Left lobe of liver (tissue), 2 donors: Measurements from ENCODE around the gene PROX2. TPM values are rescaled to one million over a fixed set of nuclear protein-coding genes. Genes with fewer than 3 reads are reported as not detected.

Source experiments
- ATAC-seq: fragments of 200-7000 bp; cut with Tn5 transposase; one replicate; pipeline ENCODE4 v1.9.1; 2020; ENCODE audit warnings: mild to moderate bottlenecking, moderate library complexity
- DNase-seq: peaks from one replicate; pipeline ENCODE4 v3.0.0-alpha.2; 2020; ENCODE audit warnings: low spot score
- total RNA-seq: library from RNA; stranded (reverse); gene quantifications from one replicate; pipeline ENCODE4 v1.2.1, GENCODE V29; 2021
- donor health status: DM: no; HTN: no; CAD: no; lungs with moderate emphysema.
- donor health status: DM: no; HTN: yes; CAD: no.

Gene PROX2
- total RNA-seq, 1 donor from 2014 or later, result not detected

DNA sequence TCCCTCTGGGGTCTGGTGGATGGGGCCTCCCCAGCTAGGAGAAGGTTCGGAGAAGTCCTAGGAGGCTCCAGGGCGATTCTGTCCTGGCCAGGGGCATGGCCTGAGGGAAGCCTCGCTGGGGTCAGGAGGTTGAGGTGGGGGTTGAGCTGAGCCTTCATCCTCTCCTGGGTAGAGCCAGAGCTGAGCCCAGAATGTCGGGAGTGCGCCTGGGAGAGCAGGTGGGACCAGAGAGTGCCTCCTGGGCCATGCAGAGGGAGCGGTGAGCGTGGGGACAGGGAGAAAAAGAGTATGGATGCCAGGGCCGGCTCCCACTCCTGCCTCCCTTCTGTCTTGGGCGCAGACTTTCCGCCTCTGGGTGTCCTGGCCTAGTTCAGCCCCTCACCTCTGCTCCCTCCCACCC, 34.0 kb upstream of the PROX2 start:
- ATAC-seq (no peak), DNase-seq (no peak)

DNA sequence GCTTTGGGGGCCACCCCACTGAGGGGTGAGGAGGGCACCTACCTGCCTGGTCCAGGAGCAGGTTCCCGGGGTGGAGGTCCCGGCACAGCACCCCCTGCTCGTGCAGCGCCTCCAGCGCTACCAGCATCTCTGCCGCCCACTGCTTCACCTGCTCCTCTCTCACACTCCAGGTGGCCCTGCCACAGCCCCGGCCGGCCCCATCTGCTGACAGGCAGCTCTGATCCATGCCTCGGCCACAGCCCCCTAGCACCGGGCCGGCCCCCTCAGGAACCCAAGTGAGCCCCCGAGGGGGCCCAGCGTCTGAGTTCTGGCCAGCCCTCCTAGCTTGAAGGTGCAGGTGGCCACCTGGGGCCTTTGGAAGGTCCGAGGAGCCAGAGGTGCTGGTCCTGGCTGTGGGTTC, 33.6 kb upstream of the PROX2 start:
- DNase-seq (no peak), ATAC-seq (no peak)

DNA sequence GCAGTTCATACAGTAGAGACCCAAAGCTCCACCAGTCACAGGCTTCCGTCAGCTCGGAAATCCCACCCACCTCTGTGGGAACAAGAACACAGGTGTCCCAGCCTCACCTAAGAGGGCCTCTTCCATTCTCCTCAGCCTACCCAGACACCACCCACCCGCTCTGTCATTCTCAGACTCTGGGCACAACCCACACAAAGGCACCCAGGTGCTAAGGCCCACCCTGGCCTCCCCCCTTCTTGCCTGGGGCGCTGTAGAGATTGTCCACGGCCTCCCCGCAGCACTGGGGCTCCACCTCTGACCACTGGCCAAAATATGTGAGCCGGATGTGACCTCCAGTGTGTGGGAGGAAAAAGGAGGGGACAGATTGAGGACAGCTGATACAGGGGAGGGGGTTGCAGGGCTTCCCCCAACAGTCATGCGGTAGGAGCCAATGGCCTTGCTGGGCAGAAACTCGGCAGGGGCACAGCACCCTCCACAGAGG, 33.0 kb upstream of the PROX2 start:
- DNase-seq (no peak), ATAC-seq (no peak)

DNA sequence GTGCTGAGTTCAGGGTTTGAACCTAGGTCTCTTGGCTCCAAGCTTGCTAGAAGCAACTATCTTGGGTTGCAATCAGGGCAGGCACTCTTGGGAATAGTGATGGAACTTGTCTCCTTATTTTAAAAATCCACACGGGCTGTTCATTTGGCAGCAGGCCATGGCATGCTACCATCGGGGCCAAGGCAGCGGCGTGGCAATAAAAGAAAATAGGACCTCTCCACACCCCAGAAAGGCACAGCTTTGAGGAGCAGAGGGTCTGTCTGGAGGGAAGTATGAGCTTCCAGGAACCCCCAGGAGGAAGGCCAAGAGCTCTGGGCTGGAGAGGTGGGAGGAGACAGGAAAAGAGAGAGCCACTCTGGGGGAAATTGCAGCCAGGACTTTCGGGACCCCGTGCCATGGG, 31.8 kb upstream of the PROX2 start:
- ATAC-seq (no peak), DNase-seq (no peak)

DNA sequence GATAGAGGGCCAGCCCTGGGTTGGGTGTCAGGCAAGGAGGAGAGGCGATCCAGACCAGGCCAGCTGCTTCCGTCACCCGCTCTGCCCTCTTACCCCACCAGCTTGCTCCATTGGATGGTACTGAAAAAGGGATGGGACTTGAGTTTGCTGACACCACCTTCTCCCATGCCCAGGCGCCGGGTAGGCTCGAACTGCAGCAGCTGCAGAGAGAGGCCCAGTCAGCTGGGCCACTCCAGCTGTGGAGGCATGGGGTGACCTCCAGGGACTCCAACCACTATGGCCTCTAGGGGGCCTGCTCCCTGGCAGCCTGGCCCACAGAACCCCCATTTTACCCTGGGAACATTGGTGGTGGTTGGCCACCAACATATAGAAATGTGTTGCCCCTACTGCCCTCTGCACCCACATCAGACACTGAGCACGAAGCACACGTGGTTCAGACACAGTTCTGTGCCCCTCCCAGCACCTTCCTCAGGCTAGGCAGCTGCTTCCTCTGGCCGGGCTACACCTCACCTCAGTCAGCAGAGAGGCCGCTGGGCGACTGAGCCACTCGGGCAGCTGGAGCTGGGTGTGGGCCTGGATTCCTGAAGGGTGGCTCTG, 31.1 kb upstream of the PROX2 start:
- no peak for ATAC-seq

DNA sequence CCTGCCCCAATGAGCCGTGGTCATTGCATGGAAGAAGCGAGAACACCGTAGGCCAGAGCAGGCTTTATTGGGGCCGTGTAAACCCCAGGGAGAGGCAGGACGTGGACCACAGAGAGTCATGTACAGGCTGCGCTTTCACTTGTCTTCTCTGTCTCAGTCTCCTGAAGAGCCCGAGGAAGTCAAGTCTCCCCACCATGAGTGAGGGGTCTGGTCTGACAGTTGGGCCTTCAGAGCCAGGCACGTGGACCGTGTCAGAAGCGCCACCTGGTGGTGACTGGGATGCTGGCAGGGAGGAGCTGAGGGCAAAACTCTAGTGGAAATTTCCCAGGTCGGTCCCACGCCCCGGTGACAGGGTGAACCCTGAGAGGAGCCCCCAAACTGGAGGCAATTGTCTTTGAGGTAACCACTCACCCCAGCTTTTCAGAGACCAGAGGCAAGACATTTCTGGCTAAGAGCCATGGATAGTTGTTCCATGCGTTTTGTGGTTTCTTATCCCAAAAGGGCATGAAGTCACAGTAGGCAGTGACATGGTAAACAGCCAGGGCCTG, 29.7 kb upstream of the PROX2 start:
- ATAC-seq, result peak; percentile 80
- peak; percentile 72 for DNase-seq

More for the DNA sequence above, 31.1 kb upstream of the PROX2 start:
- DNase-seq, result no peak

DNA sequence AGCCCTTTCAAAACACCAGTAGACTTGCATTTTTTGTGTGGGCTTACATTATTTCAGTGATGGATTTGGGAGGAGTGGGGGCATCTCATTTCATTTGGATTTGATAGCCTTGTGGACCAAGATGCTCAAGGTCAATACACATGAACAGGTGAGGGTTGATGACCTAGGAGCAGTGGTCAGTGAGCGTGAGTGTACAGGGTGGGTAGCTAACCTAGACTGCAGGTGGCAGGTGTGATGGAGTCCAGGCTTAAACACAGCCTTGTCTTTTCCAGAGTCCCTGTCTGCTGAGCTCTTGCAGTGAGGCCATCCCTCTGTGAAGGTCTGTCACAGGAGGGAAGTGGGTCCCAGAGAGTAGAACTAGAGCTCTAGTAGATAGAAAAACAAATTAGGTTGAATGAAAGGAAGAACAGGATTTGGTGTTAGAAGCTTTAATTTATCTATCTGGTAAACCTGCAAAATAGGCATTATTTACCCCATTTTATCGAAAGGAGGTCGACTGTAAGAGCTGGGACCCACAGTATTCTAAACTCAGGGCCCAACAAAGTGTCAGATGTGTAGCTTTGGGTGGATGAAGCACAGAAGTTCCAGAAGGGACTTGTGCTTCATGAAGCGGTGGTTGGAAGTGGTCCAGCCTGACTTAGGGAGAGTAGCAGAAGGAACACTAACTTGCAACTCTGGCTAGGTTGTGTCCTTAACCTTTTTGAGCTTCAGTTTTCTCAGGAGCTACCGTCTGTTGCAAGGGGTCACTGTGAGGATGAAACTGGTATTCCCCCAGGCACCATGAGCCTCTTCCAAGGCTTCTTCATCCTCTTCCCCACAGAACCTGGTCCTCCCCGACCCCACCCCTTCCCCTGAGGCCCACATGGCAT, 28.9 kb upstream of the PROX2 start:
- DNase-seq, result no peak
- peak; percentile 4 for ATAC-seq

DNA sequence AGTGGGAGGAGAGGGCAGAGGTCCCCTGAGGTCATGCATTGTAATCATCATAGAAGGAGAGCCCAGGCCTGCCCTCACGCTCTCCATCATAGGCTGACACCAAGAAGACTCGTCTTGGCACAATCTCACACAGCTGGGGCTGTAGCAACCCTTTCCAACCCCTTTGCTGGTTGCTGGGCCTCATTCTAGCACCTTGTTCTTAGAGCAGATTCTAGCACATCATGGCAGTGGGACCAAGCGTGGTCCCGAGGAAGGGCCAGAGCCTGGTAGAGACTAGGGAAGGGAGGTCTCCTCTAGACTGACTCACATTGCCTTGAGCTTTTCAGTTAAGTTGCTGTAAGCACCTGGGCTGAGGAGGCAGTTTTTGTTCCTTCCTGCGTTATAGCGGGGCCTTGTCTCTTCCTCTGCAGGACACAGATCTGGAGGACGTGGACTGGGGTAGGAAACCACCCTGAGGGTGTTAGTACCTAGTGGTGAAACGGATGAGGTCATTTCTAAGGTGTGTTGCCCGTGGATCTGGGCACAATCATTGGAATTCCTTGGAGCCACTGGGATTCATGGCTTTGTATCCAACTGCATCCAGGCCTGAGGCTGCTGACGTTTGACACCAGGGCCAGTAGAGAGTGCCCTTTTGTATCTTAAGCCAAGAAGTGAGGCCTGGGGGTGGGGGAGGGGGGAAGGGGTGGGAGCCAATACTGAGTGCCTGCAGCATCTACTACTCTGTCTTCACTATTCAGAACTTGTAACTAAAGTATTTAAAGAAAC, 27.2 kb upstream of the PROX2 start:
- no peak for DNase-seq

DNA sequence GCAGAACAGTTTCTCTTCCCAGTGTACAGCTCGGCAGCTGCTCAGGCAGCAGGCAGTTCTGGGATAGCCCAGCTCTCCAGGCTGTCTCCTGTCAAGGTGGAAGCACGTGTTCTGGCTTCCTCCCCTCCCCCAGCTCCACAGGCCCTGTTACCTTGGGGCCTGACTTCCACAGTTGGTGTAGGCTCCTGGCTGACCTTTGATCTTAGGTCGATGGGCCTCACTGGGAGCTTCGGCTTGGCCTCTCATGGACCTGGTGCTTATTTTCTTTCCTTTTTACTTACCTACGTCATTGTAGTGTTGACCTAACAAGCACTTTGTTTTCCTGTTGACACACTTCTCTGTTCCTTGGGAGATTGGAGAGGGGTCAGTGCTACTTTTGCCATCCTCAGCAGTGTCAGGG, 22.7 kb upstream of the PROX2 start:
- ATAC-seq, result peak; percentile 88
- DNase-seq, result peak; percentile 86

More for the DNA sequence above, 27.2 kb upstream of the PROX2 start:
- ATAC-seq, result no peak

DNA sequence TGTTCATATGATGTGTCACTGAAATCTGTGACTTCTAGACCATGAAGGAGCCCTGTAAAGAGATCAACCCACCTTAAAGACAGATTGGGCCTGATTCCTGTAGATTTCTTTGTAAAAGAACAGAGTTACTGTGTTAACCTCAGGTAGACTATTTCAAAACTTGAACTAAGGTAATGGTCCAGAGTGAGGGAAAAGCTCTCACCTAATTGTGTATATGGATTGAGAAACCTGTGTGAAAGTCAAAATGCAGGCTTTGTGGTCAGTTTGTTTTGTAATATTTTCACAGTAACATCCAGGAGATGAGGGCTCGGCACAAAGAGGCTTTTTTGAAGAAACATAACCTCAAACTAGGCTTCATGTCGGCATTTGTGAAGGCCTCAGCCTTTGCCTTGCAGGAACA, 22.1 kb upstream of the PROX2 start:
- no peak for DNase-seq
- ATAC-seq, result peak; percentile 69

DNA sequence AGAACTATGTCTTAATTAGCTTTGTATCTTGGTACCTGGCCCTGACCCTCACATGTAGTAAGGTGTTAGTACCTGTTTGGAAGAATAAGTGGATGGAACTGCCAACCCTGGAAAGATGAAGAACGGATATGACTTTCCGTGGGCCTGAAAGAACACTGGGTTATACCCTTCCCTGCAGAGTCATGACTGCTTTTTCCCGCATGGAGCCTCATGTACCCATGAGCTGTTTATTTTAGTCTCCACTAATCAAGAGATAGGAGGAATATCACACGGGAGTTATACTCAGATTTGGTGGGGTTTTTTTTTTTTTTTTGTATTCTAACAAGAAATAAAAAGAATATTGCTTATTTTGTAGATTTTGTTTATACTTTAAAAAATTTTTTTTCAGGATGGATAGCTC, 21.7 kb upstream of the PROX2 start:
- ATAC-seq (no peak), DNase-seq (no peak)

DNA sequence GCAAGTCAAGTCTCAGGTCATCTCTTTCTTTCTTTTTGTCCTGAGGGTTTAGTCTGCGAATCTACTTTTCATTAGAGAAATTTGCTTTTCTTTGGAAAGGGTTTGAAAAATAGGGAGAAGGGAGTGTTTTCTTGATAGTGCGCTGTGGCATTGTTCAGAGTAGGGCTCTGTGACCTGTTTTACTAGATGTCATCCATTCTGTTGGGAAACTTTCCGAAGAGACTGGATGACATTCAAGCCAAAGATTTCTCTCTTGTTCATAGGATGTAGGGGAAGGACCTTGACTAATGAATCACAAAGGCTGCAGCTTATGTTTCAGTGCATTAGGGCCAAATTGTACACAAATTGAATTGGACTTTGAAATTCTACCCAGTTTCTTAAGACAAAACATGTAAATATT, 20.5 kb upstream of the PROX2 start:
- DNase-seq (no peak), ATAC-seq (no peak)

DNA sequence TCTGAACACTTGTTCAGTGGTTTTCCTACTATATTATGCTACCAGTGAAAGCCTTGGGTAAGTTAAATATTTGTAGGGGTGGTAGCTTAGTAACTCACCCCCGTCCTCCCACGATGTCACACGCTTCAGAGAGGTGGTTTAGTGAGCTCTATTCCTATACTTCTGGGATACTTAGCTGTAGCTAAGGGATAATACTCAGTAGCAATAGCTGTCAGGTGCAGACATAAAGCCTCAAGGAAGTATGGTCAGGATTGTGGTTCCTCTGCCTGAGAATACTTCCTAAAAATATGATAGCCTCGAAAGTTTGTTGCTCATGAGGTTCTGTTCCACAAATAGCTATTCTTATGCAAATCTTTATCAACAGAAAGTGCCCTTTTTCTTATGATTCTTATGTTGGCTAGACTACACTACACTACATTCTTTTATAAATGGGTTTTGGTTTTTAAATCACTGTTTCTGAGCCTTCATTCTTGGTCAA, 17.7 kb upstream of the PROX2 start:
- DNase-seq (no peak), ATAC-seq (no peak)

DNA sequence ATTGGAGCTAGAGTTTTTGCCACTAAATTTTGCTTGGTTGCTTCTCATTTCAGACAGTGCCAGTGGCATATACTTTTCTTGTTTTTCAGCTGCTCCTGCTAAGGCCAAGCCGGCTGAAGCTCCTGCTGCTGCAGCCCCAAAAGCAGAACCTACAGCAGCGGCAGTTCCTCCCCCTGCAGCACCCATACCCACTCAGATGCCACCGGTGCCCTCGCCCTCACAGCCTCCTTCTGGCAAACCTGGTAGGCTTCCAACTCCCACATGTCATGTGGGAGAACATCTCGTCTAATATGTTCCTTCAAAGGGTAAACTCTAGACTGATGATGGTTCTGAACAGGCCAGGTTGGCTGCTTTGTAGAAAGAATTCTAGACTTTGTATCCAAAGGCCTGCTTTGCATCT, 16.8 kb upstream of the PROX2 start:
- DNase-seq (no peak), ATAC-seq (no peak)

DNA sequence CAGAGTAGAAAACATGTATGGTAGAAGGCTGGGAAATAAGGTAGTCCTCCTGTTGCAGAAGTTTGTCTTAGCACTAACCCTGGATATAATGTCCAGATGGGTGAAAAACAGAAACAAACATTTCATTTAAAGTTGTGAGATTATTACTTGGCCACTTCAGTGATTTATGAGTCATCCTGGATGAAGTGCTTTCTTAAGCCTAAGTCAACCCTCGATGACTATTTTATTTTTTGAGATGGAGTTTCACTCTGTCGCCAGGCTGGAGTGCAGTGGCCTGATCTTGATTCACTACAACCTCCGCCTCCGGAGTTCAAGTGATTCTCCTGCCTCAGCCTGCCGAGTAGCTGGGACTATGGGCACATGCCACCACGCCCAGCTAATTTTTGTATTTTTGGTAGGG, 15.9 kb upstream of the PROX2 start:
- no peak for DNase-seq
- ATAC-seq, result no peak

DNA sequence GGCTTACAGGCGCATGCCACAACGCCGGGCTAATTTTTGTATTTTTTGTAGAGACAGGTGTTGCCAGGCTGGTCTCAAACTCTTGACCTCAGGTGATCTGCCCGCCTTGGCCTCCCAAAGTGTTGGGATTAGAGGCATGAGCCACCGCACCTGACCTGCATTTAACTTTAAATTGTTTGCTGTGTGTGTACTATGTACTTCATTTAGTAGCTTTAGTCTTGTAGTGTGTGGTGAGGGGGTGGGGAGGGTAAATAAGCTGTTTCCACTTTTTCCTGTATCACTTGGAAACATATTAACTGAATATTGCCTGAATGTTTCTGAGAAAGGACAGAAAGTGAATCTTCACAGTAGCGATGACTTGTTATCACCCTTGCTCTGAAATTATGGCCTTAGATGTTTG, 14.3 kb upstream of the PROX2 start:
- peak; percentile 45 for ATAC-seq
- no peak for DNase-seq

DNA sequence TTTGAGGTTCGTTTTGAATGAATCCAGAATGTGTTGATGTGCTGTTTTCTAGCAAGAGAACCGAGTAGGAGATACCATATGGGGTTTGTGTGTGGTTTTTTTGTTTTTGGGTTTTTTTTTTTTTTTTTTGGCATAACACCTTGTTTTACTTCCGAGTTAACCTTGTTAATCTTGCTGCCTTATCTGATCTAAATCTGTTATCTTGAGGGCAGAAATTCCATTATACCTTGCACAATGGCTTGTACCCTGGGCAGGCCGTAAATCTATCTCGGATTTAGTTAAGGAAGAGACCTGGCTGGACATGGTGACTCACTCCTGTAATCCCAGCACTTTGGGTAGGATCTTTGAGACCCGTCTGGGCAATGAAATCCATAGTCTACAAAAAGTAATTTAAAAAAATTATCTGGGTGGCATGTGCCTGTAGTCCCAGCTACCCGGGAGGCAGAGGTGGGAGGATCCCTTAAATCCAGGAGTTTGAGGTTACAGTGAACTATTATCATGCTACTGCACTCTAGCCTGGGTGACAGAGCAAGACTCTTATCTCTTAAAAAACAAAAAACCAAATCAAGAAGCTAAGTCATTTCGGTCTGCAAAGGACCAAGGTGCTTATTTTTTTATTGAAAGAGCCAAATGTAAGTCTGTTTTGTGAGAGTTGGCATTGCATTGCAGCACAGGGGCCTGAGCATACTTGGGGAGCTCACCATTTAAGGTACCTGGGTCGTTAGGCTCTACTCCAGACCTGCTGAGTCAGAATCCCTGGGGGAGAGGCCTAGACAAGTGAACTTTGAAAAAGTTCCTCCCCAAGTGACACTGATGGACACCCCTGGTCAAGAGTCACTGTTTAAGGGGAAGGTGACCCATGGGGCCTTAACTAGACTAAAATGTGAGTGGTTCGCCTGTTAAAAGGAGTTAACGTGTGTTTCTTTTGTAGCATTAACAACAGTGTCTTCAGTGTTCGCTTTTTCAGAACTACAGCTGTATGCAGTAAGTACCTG, 12.5 kb upstream of the PROX2 start:
- DNase-seq (no peak), ATAC-seq (peak; percentile 42)

DNA sequence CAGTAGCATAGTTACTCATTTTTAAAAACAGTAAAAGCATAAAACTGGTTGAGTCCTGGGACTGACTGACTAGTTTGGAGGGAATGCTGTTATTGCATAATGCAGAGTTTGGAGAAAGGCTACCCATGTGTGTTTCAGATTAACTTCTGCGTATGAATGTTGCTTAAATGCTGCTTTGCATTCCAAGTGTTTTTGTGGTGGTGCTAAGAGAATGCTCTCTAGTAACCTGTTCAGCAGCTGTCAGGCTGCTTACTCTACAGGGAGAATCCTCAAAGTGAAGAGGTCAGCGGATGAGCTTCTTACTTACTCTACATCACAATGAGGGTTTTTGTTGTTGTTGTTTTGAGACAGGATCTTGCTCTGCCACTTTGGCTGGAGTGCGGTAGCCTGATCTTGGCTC, 10.1 kb upstream of the PROX2 start:
- ATAC-seq (no peak), DNase-seq (no peak)

DNA sequence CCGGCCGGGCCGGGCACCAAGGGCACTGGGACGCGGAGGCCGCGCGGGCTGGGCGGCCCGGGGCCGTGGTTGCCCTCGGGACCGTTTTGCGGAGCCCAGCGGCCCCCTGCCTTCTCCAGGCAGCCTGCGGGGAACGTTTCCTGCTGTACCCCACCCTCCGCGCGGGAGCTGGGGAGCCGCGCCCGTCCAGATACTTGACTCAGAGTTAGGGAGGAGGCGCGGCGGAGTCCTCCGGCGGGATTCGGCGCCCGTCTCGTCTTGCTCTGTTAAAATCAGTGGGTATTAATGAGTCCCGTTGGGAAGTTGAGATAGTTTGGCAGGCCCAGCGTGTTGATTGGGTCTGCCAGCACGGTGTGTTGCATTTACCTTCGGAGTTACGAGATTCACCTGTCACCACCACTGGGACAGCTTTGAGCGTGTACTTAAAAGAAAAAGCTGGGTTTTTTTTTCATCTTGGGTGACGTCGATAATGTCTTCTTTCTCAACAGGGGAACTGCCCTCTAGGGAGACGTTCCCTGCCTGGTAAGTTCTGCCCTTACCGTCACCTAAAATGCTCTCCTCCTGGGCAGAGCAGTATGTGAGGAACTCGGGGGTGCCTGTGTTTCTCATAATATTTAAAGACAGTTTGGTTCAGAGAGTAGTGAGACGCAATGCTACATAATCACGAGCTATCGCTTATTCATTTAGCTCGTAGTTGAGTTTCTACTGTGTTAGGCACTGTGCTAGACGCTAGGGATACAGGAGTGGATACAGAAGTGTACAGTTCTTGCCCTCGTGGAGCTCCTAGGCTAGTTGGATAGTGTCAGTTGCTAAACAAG, 6.4 kb upstream of the PROX2 start:
- ATAC-seq (peak; percentile 50), DNase-seq (no peak)
